CD4-positive, alpha-beta T cell treated with Interleukin-17A for 1 hour (primary cell): ENCODE data around the gene HM13.
"Not testable (repeated sequence)": the region's sequence is repeated elsewhere in the genome, so short reads cannot be mapped to it uniquely, and the experiment has no call there.

Experiments
- DNase-seq: peaks from one replicate; pipeline ENCODE4 v3.0.0-alpha.2; 2020

The HM13 gene

DNA sequence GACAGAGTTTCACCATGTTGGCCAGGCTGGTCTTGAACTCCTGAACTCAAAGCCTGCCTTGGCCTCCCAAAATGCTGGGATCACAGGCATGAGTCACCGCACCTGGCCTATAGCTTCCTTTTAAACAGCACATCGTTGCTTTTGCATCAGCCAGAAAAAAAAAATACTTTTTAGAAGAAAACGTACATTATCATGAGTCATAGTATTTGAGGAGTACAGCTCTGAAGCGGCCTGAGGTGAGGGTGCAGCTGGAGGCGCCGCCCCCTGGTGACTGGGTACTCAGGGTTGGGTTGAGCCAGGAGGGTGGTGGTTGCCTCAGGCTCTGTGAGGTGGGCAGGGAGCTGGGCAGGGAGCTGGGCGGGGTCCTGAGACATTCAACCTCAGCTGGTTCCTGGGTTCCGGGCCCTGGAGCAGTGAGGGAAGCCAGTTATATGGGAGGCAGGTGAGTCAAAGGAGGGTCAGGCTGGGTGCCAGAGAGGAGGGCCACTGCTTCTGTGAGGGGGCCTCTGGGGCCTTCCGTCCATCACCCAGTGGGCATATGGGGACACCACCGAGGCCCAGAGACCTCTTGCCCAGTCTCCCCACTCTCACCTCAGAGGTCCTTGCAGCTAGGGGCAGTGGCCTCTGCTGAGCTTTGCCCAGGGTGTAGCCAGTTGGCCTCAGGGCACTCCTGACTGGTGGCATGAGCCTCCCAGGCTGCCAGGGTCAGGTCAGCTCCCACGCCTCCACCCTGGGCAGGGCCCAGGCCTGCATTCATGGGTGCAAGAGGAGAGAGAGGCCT, 79.2 kb downstream of the HM13 start:
- DNase-seq, result no peak

- no peak for DNase-seq
These were observed 79.8 kb downstream of the HM13 start for GRCh38 chr20:31594002-31594557.

GRCh38 chr20:31594558-31595379, 80.5 kb downstream of the HM13 start:
- no peak for DNase-seq

- no peak for DNase-seq
These were observed 81.1 kb downstream of the HM13 start for GRCh38 chr20:31595380-31595653.

DNA sequence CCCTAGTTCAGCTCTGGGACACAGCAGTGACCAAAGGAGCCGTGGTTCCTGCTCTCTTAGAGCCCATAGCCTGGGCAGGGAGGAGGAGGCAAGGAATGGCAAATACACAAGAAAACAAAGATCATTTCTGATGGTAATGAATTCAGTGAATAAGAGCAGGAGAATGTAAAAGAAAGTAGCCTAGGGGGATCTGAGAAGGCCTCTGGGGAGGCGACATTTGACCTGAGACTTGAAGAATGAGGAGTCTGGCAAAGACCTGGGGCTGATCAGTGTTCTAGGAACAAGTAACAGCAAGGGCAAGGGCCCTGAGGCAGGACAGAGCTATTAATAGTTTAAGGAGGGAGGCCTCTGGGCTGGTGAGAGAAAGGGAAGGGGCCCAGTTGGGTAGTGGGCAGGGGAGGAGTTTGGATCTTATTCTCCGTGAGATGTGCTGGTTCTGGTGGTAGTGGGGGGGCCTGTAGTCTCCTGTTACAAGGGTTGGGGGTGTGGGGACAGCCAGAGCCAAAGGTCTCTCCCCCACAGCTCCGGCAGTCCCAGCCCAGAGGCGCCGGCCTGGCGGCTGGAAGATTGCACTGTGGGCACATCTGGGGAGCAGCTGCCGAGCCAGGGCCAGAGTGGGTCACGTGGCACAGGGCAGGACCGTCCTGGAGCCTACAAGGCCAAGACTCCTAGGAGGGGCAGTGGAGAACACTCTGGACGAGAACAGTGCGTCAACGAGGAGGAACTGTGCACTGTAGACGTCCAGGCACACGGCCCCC, 81.6 kb downstream of the HM13 start:
- no peak for DNase-seq

- not testable (repeated sequence) for DNase-seq
These were observed 82.1 kb downstream of the HM13 start for GRCh38 chr20:31596412-31596715.

DNA sequence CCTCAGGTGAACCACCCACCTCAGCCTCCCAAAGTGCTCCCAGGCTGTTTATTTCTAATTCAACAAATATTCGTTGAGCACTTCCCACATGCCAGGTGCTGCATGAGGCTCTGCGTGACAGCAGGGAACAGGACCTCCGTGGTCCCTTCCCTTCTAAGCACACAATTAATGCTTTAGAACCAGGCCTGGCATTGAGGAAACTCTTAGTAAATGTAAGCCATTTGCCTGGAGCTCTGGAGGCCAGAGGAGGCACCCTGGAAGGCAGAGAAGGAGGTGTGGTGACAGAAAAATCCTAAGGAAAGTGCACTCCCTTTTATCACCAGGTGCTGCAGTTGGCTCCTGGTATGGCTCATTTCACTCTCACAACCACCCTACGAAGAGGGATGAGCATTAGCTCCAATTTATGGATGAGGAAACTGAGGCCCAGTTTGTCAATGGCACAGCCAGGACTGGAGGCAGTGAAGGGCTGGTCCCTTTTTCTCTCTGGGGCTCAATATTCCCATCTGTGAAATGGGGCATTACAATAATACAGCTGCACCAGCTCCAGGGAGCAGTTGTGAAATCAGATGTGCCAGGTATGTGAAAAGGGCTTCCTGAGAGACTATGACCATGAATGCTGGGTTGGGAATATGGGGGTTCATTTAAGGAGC, 82.7 kb downstream of the HM13 start:
- DNase-seq, result no peak

DNA sequence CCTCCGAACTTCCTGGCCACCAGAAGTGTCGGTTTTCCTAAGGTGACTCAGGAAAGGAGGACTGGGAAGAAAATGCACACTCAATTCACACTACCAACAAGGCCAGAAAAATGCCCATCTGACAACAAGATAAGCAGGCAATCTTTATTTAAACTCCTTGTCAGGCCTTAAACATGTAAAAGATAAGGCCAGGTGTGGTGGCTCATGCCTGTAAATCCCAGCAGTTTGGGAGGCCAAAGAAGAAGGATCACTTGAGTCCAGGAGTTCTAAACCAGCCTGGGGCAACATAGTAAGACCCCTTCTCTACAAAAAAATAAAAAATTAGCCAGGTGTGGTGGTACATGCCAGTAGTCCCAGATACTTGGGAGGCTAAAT, 83.2 kb downstream of the HM13 start:
- no peak for DNase-seq

DNA sequence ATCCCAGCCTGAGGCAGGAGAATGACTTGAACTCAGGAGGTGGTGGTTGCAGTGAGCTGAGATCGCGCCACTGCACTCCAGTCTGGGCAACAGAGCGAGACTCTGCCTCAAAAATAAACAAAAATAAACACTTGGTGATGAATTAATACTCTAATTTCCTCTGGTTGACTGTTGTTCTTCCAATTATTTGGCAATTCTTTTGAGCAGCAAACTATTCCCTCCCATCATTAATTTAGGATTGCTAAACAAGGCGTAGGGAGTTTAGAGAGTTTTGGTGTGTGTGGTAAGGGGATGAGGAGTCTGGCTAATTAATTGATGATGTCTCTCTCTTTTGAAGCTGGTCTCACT, 88.2 kb downstream of the HM13 start:
- DNase-seq, result no peak

GRCh38 chr20:31602779-31603441, 88.7 kb downstream of the HM13 start:
- peak; percentile 60 for DNase-seq

DNA sequence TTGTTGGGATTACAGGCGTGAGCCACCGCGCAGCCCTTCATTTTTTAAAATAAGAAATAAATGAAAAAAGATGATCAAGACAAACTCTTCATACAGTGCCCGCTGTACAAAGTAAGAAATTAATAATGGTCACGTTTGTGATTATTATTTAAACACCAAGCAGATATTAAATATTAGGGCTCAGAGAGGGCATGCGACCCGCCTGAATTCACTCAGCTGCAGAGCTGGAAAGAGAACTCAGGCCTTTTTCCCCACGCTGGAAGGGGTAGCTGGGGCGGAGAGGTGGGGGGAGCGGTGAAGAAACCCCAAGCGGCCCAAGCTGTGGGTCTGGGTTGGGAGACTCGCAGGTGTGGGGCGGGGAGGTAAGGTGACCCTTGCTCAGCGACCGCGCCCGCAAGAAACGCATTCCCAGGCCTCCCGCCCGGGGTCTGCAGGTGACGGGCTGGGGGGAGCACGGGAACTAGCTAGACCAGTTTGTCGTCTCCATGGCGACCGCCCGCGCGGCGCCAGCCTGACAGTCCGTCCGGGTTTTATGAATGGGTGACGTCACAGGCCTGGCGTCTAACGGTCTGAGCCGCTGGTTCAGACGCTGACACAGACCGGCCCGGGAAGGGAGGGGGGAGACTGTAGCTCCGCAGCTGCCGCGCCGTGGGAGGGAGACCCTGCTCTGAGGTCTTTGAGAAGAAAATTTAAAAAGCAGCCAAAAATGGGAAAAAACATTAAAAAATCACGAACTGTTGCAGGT, 89.8 kb downstream of the HM13 start:
- DNase-seq, result peak; percentile 86

DNA sequence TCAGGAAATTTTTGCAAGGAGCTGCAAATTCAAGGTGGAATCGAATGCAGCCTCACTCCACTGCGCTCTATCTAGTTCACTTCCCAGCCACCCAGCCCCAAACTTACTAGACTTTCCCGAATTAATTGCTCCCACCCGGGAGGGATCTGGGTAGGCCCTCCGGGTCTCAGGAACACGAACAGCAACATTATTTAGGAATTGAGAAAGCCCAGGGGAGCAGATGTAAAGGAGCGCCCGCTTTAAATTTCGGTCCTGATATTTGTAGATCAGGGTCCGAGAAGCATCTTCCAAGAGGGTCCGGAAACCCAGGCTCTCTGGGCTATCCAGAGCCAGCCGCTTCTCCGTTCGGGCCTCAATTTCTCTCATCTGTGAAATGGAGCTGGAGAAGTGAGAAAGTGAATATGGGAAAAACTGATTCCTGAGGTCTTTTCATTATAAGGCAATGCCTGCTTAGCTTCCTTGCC, 90.4 kb downstream of the HM13 start:
- no peak for DNase-seq

GRCh38 chr20:31605031-31605901, 91.0 kb downstream of the HM13 start, which contains the start of gene ID1:
Gene ID1, plus strand, starts transcription at chr20:31605289. Its CDS starts 99 bp downstream, at chr20:31605388.
- peak; percentile 93 for DNase-seq

DNA sequence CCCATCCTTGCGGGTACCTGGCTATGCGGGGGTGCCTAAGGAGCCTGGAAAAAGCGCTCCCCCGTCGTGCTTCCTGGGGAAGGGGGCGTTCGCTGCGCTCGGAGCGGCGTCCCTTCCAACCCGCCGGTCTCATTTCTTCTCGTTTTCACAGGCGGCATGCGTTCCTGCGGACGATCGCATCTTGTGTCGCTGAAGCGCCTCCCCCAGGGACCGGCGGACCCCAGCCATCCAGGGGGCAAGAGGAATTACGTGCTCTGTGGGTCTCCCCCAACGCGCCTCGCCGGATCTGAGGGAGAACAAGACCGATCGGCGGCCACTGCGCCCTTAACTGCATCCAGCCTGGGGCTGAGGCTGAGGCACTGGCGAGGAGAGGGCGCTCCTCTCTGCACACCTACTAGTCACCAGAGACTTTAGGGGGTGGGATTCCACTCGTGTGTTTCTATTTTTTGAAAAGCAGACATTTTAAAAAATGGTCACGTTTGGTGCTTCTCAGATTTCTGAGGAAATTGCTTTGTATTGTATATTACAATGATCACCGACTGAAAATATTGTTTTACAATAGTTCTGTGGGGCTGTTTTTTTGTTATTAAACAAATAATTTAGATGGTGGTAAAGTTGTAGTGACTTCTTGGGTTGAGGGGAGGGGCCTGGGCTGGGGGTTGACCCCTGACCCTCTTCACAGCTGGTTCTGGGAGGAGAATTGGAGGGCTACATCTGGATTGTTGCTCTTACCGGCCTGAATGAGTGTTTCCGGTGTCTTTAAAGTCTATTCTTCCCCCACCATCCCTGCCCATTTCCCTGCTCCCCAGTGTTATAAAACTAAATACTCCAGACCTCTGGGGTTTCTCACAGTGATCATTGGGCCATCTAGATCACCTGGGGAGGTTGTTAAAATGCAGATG, 91.9 kb downstream of the HM13 start:
- DNase-seq, result peak; percentile 11

DNA sequence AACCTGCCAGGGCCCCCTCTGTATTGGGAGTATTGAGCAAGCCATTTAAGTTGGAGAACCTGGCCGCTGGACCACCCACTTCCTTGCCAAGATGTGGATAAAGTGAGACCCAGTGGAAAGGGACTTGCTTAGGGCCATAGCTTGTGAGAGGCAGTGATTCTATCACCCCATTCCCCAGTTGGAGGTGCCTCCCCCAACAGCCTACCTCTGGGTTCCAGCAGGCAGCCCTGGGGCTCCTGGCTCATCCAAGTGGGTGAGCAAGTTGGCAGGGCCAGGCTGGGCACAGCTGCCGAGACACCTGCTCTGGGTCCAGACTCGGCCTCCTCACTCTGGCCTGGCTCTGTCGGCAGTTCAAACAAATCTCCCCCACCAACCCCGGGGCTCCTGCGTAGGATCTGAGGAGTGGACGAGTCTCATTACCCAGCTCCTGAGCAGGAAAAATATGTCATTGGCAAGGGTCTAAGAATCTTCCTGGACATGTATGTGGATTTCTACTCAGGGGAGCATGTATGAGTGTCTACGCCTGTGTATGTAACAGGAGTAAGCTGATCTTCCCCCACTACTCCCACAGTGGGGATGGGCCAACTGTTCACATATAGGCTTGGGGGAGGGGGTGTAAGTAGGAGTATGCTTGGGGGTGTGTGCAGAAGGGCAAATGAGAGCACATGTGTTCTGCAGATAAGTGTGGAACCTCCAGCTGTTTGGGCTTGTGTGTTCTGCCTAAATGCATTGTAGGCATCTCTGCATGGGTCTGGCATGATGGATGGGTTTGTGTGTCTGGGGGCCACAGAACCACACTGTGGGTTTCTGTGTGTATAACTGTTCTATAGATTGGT, 92.8 kb downstream of the HM13 start:
- no peak for DNase-seq

GRCh38 chr20:31607640-31608250, 93.5 kb downstream of the HM13 start:
- DNase-seq, result no peak

- DNase-seq, result no peak
These were observed 94.2 kb downstream of the HM13 start for GRCh38 chr20:31608251-31608945.

GRCh38 chr20:31612271-31612640, 98.0 kb downstream of the HM13 start:
- not testable (repeated sequence) for DNase-seq
